IMR-90 (cell line): ENCODE data around the gene C16orf86. TPM values are rescaled to one million over a fixed set of nuclear protein-coding genes. Genes with fewer than 3 reads are reported as not detected.

Source experiments
- ATAC-seq: fragments of 200-7000 bp; cut with Tn5 transposase; 2 replicates; pipeline ENCODE4 v1.9.1; 2020; ENCODE audit warnings: low read depth, mild to moderate bottlenecking, moderate library complexity
- BruUV-seq: library from RNA; stranded (reverse); fragments of 400-500 nt; replicated peaks from 2 replicates; lab custom pipeline; 2021; lab: Mats Ljungman, UMichigan
- CTCF ChIA-PET: fragments of 300-600 bp; formaldehyde crosslinking; extraction: SDS; loops from one replicate; lab custom pipeline; 2021; ENCODE audit warnings: antibody characterized with exemption; lab: Yijun Ruan, JAX
- POLR2A ChIA-PET: fragments of 300-600 bp; sonication (Branson Sonifier 250); formaldehyde crosslinking; loops from one replicate; lab custom pipeline; 2022; ENCODE audit warnings: antibody characterized with exemption; ENCODE audit not compliant: unreplicated experiment; lab: Charles Lee
- DNase-seq: peaks from one replicate; pipeline ENCODE4 v3.0.0; 2013
- H2AFZ ChIP-seq: replicated peaks from 2 replicates; pipeline ENCODE3; 2013; ENCODE audit warnings: low read length, mild to moderate bottlenecking; ENCODE audit not compliant: poor library complexity
- H2AK5ac ChIP-seq: 2 replicates; pipeline ENCODE4 v1.6.1; 2013; ENCODE audit warnings: low read depth, low read length, inconsistent platforms
- H2AK9ac ChIP-seq: replicated peaks from 2 replicates; pipeline ENCODE3; 2013; ENCODE audit warnings: mild to moderate bottlenecking, low read depth, low read length, moderate library complexity; ENCODE audit not compliant: poor library complexity
- H2BK120ac ChIP-seq: 2 replicates; pipeline ENCODE4 v1.6.1; 2013; ENCODE audit warnings: low read depth, low read length, inconsistent platforms
- H2BK15ac ChIP-seq: 3 replicates; pipeline ENCODE4 v1.6.1; 2013; ENCODE audit warnings: low read depth, low read length, inconsistent platforms
- H2BK20ac ChIP-seq: 2 replicates; pipeline ENCODE4 v1.6.1; 2013; ENCODE audit warnings: low read depth, mild to moderate bottlenecking, inconsistent platforms, low read length, moderate library complexity
- H2BK5ac ChIP-seq: 2 replicates; pipeline ENCODE4 v1.6.1; 2013; ENCODE audit warnings: mild to moderate bottlenecking, low read depth, low read length, inconsistent platforms; ENCODE audit not compliant: poor library complexity, severe bottlenecking
- H3K14ac ChIP-seq: replicated peaks from 2 replicates; pipeline ENCODE4 v1.6.1; 2013; ENCODE audit warnings: low read depth, low read length, inconsistent platforms
- H3K18ac ChIP-seq: 2 replicates; pipeline ENCODE4 v1.6.1; 2013; ENCODE audit warnings: low read depth, low read length, control low read depth
- H3K23ac ChIP-seq: 2 replicates; pipeline ENCODE4 v1.6.1; 2013; ENCODE audit warnings: low read depth, low read length, inconsistent platforms
- H3K27ac ChIP-seq: 2 replicates; pipeline ENCODE4 v1.5.1; 2013; ENCODE audit warnings: mild to moderate bottlenecking, control low read depth, low read length; ENCODE audit not compliant: insufficient read depth
- H3K27me3 ChIP-seq: 2 replicates; pipeline ENCODE4 v1.6.1; 2013; ENCODE audit warnings: low read length; ENCODE audit not compliant: control insufficient read depth, insufficient read depth
- H3K36me3 ChIP-seq: 2 replicates; pipeline ENCODE4 v1.6.1; 2013; ENCODE audit warnings: low read length, mixed read lengths; ENCODE audit not compliant: control insufficient read depth, insufficient read depth
- H3K4ac ChIP-seq: 2 replicates; pipeline ENCODE4 v1.6.1; 2013; ENCODE audit warnings: low read depth, low read length, inconsistent platforms
- H3K4me1 ChIP-seq: 2 replicates; pipeline ENCODE4 v1.6.1; 2013; ENCODE audit warnings: low read length, mixed read lengths; ENCODE audit not compliant: control insufficient read depth, insufficient read depth
- H3K4me2 ChIP-seq: 2 replicates; pipeline ENCODE4 v1.6.1; 2013; ENCODE audit warnings: low read depth, mild to moderate bottlenecking, control low read depth, low read length, moderate library complexity
- H3K4me3 ChIP-seq: 2 replicates; pipeline ENCODE4 v1.5.1; 2013; ENCODE audit warnings: low read depth, mild to moderate bottlenecking, control low read depth, low read length, moderate library complexity; ENCODE audit not compliant: insufficient read depth
- H3K56ac ChIP-seq: 2 replicates; pipeline ENCODE4 v1.6.1; 2013; ENCODE audit warnings: low read length, inconsistent platforms; ENCODE audit not compliant: insufficient read depth; ENCODE audit errors: extremely low read depth
- H3K79me1 ChIP-seq, 2 experiments: 2 replicates each; pipeline ENCODE4 v1.6.1; 2013; ENCODE audit warnings: low read length in 2 of 2, inconsistent platforms in 1 of 2, low read depth in 1 of 2
- H3K9ac ChIP-seq: 2 replicates; pipeline ENCODE4 v1.6.1; 2013; ENCODE audit warnings: low read depth, low read length, control low read depth
- H3K9me1 ChIP-seq: 2 replicates; pipeline ENCODE4 v1.6.1; 2013; ENCODE audit warnings: low read length, inconsistent platforms; ENCODE audit not compliant: insufficient read depth
- H3K9me3 ChIP-seq: 2 replicates; pipeline ENCODE4 v1.6.1; 2013; ENCODE audit warnings: low read length; ENCODE audit not compliant: control insufficient read depth, insufficient read depth
- H4K20me1 ChIP-seq: 2 replicates; pipeline ENCODE4 v1.6.1; 2013; ENCODE audit warnings: low read length, inconsistent platforms; ENCODE audit not compliant: insufficient read depth
- H4K5ac ChIP-seq: 2 replicates; pipeline ENCODE4 v1.6.1; 2013; ENCODE audit warnings: mild to moderate bottlenecking, low read depth, low read length, control low read depth
- H4K8ac ChIP-seq, 2 experiments: 2 replicates each; pipeline ENCODE4 v1.6.1; 2013; ENCODE audit warnings: low read depth in 2 of 2, low read length in 2 of 2, control low read depth in 1 of 2, inconsistent platforms in 1 of 2
- H4K91ac ChIP-seq: 2 replicates; pipeline ENCODE4 v1.6.1; 2013; ENCODE audit warnings: low read depth, low read length, inconsistent platforms; ENCODE audit not compliant: insufficient read depth
- BHLHE40 ChIP-seq: fragments of 150-350 bp; IDR thresholded peaks from 2 replicates; pipeline ENCODE4 v1.6.1; 2016; ENCODE audit warnings: mild to moderate bottlenecking, low read depth, low read length
- CEBPB ChIP-seq: IDR thresholded peaks from 2 replicates; pipeline ENCODE4 v1.6.1; 2012; ENCODE audit warnings: low read depth, low read length, improper control_type of control experiment
- CHD1 ChIP-seq: IDR thresholded peaks from 2 replicates; pipeline ENCODE4 v1.6.1; 2012; ENCODE audit warnings: low read depth, low read length, improper control_type of control experiment
- FOS ChIP-seq: fragments of 150-350 bp; IDR thresholded peaks from 2 replicates; pipeline ENCODE4 v1.6.1; 2016; ENCODE audit warnings: low read depth, low read length
- MAFK ChIP-seq: IDR thresholded peaks from 2 replicates; pipeline ENCODE4 v1.6.1; 2012; ENCODE audit warnings: low read depth, low read length, improper control_type of control experiment
- MAZ ChIP-seq: IDR thresholded peaks from 2 replicates; pipeline ENCODE4 v1.6.1; 2012; ENCODE audit warnings: low read depth, mild to moderate bottlenecking, low read length, improper control_type of control experiment, moderate library complexity, borderline replicate concordance
- MXI1 ChIP-seq: IDR thresholded peaks from 2 replicates; pipeline ENCODE4 v1.6.1; 2012; ENCODE audit warnings: low read depth, mild to moderate bottlenecking, low read length, moderate library complexity, borderline replicate concordance
- NFE2L2 ChIP-seq: fragments of 150-350 bp; IDR thresholded peaks from 2 replicates; pipeline ENCODE4 v1.6.1; 2016; ENCODE audit warnings: low read depth, mild to moderate bottlenecking, low read length
- POLR2A ChIP-seq: IDR thresholded peaks from 2 replicates; pipeline ENCODE4 v1.6.1; 2012; ENCODE audit warnings: mild to moderate bottlenecking, low read depth, low read length
- RAD21 ChIP-seq: IDR thresholded peaks from 2 replicates; pipeline ENCODE4 v1.6.1; 2012; ENCODE audit warnings: low read length, improper control_type of control experiment
- RCOR1 ChIP-seq: IDR thresholded peaks from 2 replicates; pipeline ENCODE4 v1.6.1; 2012; ENCODE audit warnings: mild to moderate bottlenecking, low read length, improper control_type of control experiment; ENCODE audit not compliant: insufficient replicate concordance
- RFX5 ChIP-seq: IDR thresholded peaks from 2 replicates; pipeline ENCODE4 v1.8.0; 2012; ENCODE audit warnings: low read depth, mild to moderate bottlenecking, low read length, moderate library complexity
- SMC3 ChIP-seq: fragments of 150-350 bp; IDR thresholded peaks from 2 replicates; pipeline ENCODE4 v1.6.1; 2016; ENCODE audit warnings: low read depth, mild to moderate bottlenecking, antibody characterized with exemption, low read length, moderate library complexity
- WGBS, 2 experiments: methylation state at CpG; one replicate each; pipeline versions ENCODE4 v1.1.5 to v1.1.7; 2013; ENCODE audit warnings: missing lambda C conversion rate in 2 of 2; ENCODE audit not compliant: insufficient read length in 1 of 2; ENCODE audit errors: extremely low coverage in 2 of 2; 5-methylcytosine and 5-hydroxymethylcytosine counted together
- dilution Hi-C: fragments of 300-500 bp; cut with HindIII; formaldehyde crosslinking; loops from one replicate; pipeline ENCODE4 v1.14.3; 2018; ENCODE audit warnings: low sequenced_read_pairs; ENCODE audit not compliant: unreplicated experiment
- in situ Hi-C: fragments of 300-500 bp; cut with MboI; formaldehyde crosslinking; loops from 3 replicates; pipeline ENCODE4 v1.14.3; 2019; ENCODE audit warnings: low sequenced_read_pairs, inconsistent platforms, mixed read lengths
- intact Hi-C: fragments of 100-400 bp; cut with micrococcal nuclease; formaldehyde crosslinking; loops from 2 replicates; pipeline ENCODE4 v1.10.0; 2022
- polyA plus RNA-seq, 3 experiments: library from polyadenylated mRNA; depleted of rRNA; stranded (reverse); fragments of >200 nt; gene quantifications; 2 replicates each; pipeline ENCODE4 v1.2.3, GENCODE V29; 2012; ENCODE audit warnings: low replicate concordance in 1 of 3
- total RNA-seq: library from RNA; depleted of rRNA; stranded (reverse); fragments of >200 nt; gene quantifications from 2 replicates; pipeline ENCODE4 v1.2.3, GENCODE V29; 2012
- TF ChIP-seq, protein P1 (sequence below): fragments of 150-350 bp; IDR thresholded peaks from 2 replicates; pipeline ENCODE4 v1.6.1; 2017; ENCODE audit warnings: mild to moderate bottlenecking, antibody characterized with exemption, low read length, low read depth
- TF ChIP-seq, protein P2 (sequence below): conservative IDR thresholded peaks from 2 replicates; pipeline ENCODE4 v1.5.1; 2012; ENCODE audit warnings: mild to moderate bottlenecking, low read depth, low read length, improper control_type of control experiment
- TF ChIP-seq, protein P3 (sequence below): fragments of 150-350 bp; IDR thresholded peaks from 2 replicates; pipeline ENCODE4 v1.6.1; 2016; ENCODE audit warnings: low read depth, mild to moderate bottlenecking, low read length, moderate library complexity, borderline replicate concordance

The C16orf86 gene
- total and polyA plus RNA-seq, 2 of the 4 experiments (the other 2 are of a cell fraction), result 0.54 to 0.70 TPM

DNA sequence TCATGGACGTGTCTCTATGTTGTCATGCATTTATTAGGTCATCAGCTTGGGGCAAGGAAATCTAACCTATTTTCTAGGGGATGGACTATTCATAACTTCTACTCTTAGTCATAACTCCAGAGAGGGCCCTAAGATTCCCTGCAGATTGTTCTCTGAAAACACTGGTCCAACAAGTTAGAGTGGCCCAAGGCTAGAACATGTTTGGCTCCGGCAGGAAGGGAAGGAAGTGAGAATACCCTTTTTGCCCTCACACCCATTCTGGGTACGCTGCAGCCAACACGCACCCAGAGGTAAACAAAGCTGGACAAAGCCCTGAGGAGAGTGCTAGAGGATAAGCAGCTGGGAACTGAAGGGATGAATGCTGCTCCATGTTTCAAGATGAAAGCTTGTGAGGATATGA, 9.9 kb downstream of the C16orf86 start:
- H4K20me1 ChIP-seq, result 0 out of 2 replicates have a peak, but pooled peaks cover 4% of the 10 kb centered on the region
- 0 out of 2 replicates have a peak, but pooled peaks cover 3% of the 10 kb centered on the region for H3K9me1 ChIP-seq
- H2AFZ ChIP-seq, result no peak overlapping the region
- no peaks in the 10 kb centered on the region for H3K27me3 ChIP-seq
- POLR2A ChIA-PET, result no interaction called here
- no TSS peak for BruUV-seq
- no peak overlapping the region for H3K56ac ChIP-seq
- peaks cover 0 to 17% of the 10 kb centered on the region in 2 experiments; a peak in 2 of 4 replicates for H3K79me1 ChIP-seq
- CTCF ChIA-PET, result no interaction called here
- no peak overlapping the region for H3K9ac ChIP-seq
- no peak overlapping the region for H4K5ac ChIP-seq
- H3K27ac ChIP-seq, result no peak overlapping the region
- no peak for DNase-seq
- H2BK120ac ChIP-seq, result no peak overlapping the region
- dilution Hi-C loops (no loop called here), in situ Hi-C loops (no loop called here), intact Hi-C loops (loop anchor here (10.0 kb wide), 1 partner anchor 358 kb away; no protein-coding TSS in a partner anchor)
- H3K9me3 ChIP-seq, result no peaks in the 10 kb centered on the region
- no peak overlapping the region for H2BK20ac ChIP-seq
- H3K4ac ChIP-seq, result no peak overlapping the region
- no peak overlapping the region for H3K14ac ChIP-seq
- no peak overlapping the region for H2AK5ac ChIP-seq
- H3K4me3 ChIP-seq, result no peak overlapping the region
- no peak overlapping the region for H4K91ac ChIP-seq
- no peak overlapping the region for H3K23ac ChIP-seq
- no peak overlapping the region for H2BK5ac ChIP-seq
- no CpG with 5 or more reads among the region's 4 CpGs for WGBS, 2 experiments
- ATAC-seq, result no peak
- no peak overlapping the region for H3K4me2 ChIP-seq
- no peak overlapping the region for H2BK15ac ChIP-seq
- no peak overlapping the region for H4K8ac ChIP-seq
- H2AK9ac ChIP-seq, result no peak overlapping the region
- H3K18ac ChIP-seq, result no peak overlapping the region
- TF ChIP-seq MXI1, result no peak
- TF ChIP-seq RFX5, result no peak
- no peak for TF ChIP-seq BHLHE40
- no peak for TF ChIP-seq MAFK
- no peak for TF ChIP-seq RAD21
- TF ChIP-seq POLR2A, result no peak
- TF ChIP-seq RCOR1, result no peak
- no peak for TF ChIP-seq SMC3
- TF ChIP-seq, protein P1, sequence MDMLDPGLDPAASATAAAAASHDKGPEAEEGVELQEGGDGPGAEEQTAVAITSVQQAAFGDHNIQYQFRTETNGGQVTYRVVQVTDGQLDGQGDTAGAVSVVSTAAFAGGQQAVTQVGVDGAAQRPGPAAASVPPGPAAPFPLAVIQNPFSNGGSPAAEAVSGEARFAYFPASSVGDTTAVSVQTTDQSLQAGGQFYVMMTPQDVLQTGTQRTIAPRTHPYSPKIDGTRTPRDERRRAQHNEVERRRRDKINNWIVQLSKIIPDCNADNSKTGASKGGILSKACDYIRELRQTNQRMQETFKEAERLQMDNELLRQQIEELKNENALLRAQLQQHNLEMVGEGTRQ, result no peak
- TF ChIP-seq NFE2L2, result no peak
- TF ChIP-seq, protein P2, sequence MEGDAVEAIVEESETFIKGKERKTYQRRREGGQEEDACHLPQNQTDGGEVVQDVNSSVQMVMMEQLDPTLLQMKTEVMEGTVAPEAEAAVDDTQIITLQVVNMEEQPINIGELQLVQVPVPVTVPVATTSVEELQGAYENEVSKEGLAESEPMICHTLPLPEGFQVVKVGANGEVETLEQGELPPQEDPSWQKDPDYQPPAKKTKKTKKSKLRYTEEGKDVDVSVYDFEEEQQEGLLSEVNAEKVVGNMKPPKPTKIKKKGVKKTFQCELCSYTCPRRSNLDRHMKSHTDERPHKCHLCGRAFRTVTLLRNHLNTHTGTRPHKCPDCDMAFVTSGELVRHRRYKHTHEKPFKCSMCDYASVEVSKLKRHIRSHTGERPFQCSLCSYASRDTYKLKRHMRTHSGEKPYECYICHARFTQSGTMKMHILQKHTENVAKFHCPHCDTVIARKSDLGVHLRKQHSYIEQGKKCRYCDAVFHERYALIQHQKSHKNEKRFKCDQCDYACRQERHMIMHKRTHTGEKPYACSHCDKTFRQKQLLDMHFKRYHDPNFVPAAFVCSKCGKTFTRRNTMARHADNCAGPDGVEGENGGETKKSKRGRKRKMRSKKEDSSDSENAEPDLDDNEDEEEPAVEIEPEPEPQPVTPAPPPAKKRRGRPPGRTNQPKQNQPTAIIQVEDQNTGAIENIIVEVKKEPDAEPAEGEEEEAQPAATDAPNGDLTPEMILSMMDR, result no peak
- no peak for TF ChIP-seq CHD1
- TF ChIP-seq MAZ, result no peak
- TF ChIP-seq, protein P3, sequence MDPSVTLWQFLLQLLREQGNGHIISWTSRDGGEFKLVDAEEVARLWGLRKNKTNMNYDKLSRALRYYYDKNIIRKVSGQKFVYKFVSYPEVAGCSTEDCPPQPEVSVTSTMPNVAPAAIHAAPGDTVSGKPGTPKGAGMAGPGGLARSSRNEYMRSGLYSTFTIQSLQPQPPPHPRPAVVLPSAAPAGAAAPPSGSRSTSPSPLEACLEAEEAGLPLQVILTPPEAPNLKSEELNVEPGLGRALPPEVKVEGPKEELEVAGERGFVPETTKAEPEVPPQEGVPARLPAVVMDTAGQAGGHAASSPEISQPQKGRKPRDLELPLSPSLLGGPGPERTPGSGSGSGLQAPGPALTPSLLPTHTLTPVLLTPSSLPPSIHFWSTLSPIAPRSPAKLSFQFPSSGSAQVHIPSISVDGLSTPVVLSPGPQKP, result no peak
- TF ChIP-seq CEBPB, result no peak
- TF ChIP-seq FOS, result no peak
- H3K4me1 ChIP-seq, result no peaks in the 10 kb centered on the region
- peaks cover 12% of the 10 kb centered on the region; the same call in 1 of the 2 replicates for H3K36me3 ChIP-seq
